ENCODE results near the gene NOTCH2.

Gene NOTCH2

GRCh38 chr1:119903443-119903835 lies 166.0 kb downstream of the NOTCH2 start:
- Histone ChIP-seq H3K36me3 (ENCODE audit: insufficient read depth, low read length) (no peaks in the 10 kb centered on the region), H3K4me1 (ENCODE audit: insufficient read depth, low read length) (no peaks in the 10 kb centered on the region), H3K9me3 (ENCODE audit: control insufficient read depth, insufficient read depth, low read length) (no peaks in the 10 kb centered on the region), H3K9ac (ENCODE audit: low read depth, low read length) (no peak overlapping the region)

- Histone ChIP-seq H3K4me1 (ENCODE audit: insufficient read depth, low read length) (no peaks in the 10 kb centered on the region), H3K36me3 (ENCODE audit: insufficient read depth, low read length) (no peaks in the 10 kb centered on the region), H3K9ac (ENCODE audit: low read depth, low read length) (no peak overlapping the region), H3K9me3 (ENCODE audit: control insufficient read depth, insufficient read depth, low read length) (no peaks in the 10 kb centered on the region)
Observed at GRCh38 chr1:119902775-119903442, 166.6 kb downstream of the NOTCH2 start.

GRCh38 chr1:119898981-119899720 lies 170.3 kb downstream of the NOTCH2 start:
- no peaks in the 10 kb centered on the region for H3K9me3 ChIP-seq (ENCODE audit: control insufficient read depth, insufficient read depth, low read length)
- H3K9ac ChIP-seq (ENCODE audit: low read depth, low read length), result no peak overlapping the region
- H3K36me3 ChIP-seq (ENCODE audit: insufficient read depth, low read length), result no peaks in the 10 kb centered on the region
- no peaks in the 10 kb centered on the region for H3K4me1 ChIP-seq (ENCODE audit: insufficient read depth, low read length)

- no peaks in the 10 kb centered on the region for H3K9me3 ChIP-seq (ENCODE audit: control insufficient read depth, insufficient read depth, low read length)
- no peak overlapping the region for H3K9ac ChIP-seq (ENCODE audit: low read depth, low read length)
- H3K36me3 ChIP-seq (ENCODE audit: insufficient read depth, low read length), result no peaks in the 10 kb centered on the region
- H3K4me1 ChIP-seq (ENCODE audit: insufficient read depth, low read length), result no peaks in the 10 kb centered on the region
Observed at GRCh38 chr1:119898530-119898929, 170.9 kb downstream of the NOTCH2 start.

GRCh38 chr1:119896303-119896702 lies 173.2 kb downstream of the NOTCH2 start, which contains the start of gene ADAM30:
Gene ADAM30, minus strand, starts transcription at chr1:119896515. Its CDS starts 179 bp downstream, at chr1:119896336.
- no peaks in the 10 kb centered on the region for H3K9me3 ChIP-seq (ENCODE audit: control insufficient read depth, insufficient read depth, low read length)
- H3K9ac ChIP-seq (ENCODE audit: low read depth, low read length), result no peak within 1 kb of the TSS
- H3K36me3 ChIP-seq (ENCODE audit: insufficient read depth, low read length), result no peaks in the 10 kb centered on the region
- H3K4me1 ChIP-seq (ENCODE audit: insufficient read depth, low read length), result no peaks in the 10 kb centered on the region

- H3K9me3 ChIP-seq (ENCODE audit: control insufficient read depth, insufficient read depth, low read length), result no peaks in the 10 kb centered on the region
- no peak overlapping the region for H3K9ac ChIP-seq (ENCODE audit: low read depth, low read length)
- H3K4me1 ChIP-seq (ENCODE audit: insufficient read depth, low read length), result no peaks in the 10 kb centered on the region
- H3K36me3 ChIP-seq (ENCODE audit: insufficient read depth, low read length), result no peaks in the 10 kb centered on the region
Observed at GRCh38 chr1:119895102-119895501, 174.4 kb downstream of the NOTCH2 start.

GRCh38 chr1:119893827-119894700 lies 175.4 kb downstream of the NOTCH2 start:
- Histone ChIP-seq H3K9ac (ENCODE audit: low read depth, low read length) (no peak overlapping the region), H3K4me1 (ENCODE audit: insufficient read depth, low read length) (no peaks in the 10 kb centered on the region), H3K36me3 (ENCODE audit: insufficient read depth, low read length) (no peaks in the 10 kb centered on the region), H3K9me3 (ENCODE audit: control insufficient read depth, insufficient read depth, low read length) (no peaks in the 10 kb centered on the region)

GRCh38 chr1:119893238-119893791 lies 176.1 kb downstream of the NOTCH2 start:
- Histone ChIP-seq H3K36me3 (ENCODE audit: insufficient read depth, low read length) (no peaks in the 10 kb centered on the region), H3K4me1 (ENCODE audit: insufficient read depth, low read length) (no peaks in the 10 kb centered on the region), H3K9ac (ENCODE audit: low read depth, low read length) (no peak overlapping the region), H3K9me3 (ENCODE audit: control insufficient read depth, insufficient read depth, low read length) (no peaks in the 10 kb centered on the region)

GRCh38 chr1:119891386-119891785 lies 178.1 kb downstream of the NOTCH2 start:
- no peak overlapping the region for H3K9ac ChIP-seq (ENCODE audit: low read depth, low read length)
- H3K36me3 ChIP-seq (ENCODE audit: insufficient read depth, low read length), result no peaks in the 10 kb centered on the region
- H3K9me3 ChIP-seq (ENCODE audit: control insufficient read depth, insufficient read depth, low read length), result no peaks in the 10 kb centered on the region
- no peaks in the 10 kb centered on the region for H3K4me1 ChIP-seq (ENCODE audit: insufficient read depth, low read length)

GRCh38 chr1:119888476-119888875 lies 181.0 kb downstream of the NOTCH2 start:
- no peaks in the 10 kb centered on the region for H3K36me3 ChIP-seq (ENCODE audit: insufficient read depth, low read length)
- no peaks in the 10 kb centered on the region for H3K9me3 ChIP-seq (ENCODE audit: control insufficient read depth, insufficient read depth, low read length)
- H3K4me1 ChIP-seq (ENCODE audit: insufficient read depth, low read length), result no peaks in the 10 kb centered on the region
- H3K9ac ChIP-seq (ENCODE audit: low read depth, low read length), result no peak overlapping the region

GRCh38 chr1:119887427-119887826 lies 182.0 kb downstream of the NOTCH2 start:
- Histone ChIP-seq H3K4me1 (ENCODE audit: insufficient read depth, low read length) (no peaks in the 10 kb centered on the region), H3K36me3 (ENCODE audit: insufficient read depth, low read length) (no peaks in the 10 kb centered on the region), H3K9me3 (ENCODE audit: control insufficient read depth, insufficient read depth, low read length) (no peaks in the 10 kb centered on the region), H3K9ac (ENCODE audit: low read depth, low read length) (no peak overlapping the region)

GRCh38 chr1:119885903-119886783 lies 183.3 kb downstream of the NOTCH2 start:
- Histone ChIP-seq H3K4me1 (ENCODE audit: insufficient read depth, low read length) (no peaks in the 10 kb centered on the region), H3K36me3 (ENCODE audit: insufficient read depth, low read length) (no peaks in the 10 kb centered on the region), H3K9me3 (ENCODE audit: control insufficient read depth, insufficient read depth, low read length) (no peaks in the 10 kb centered on the region), H3K9ac (ENCODE audit: low read depth, low read length) (no peak overlapping the region)

- Histone ChIP-seq H3K9ac (ENCODE audit: low read depth, low read length) (no peak overlapping the region), H3K4me1 (ENCODE audit: insufficient read depth, low read length) (no peaks in the 10 kb centered on the region), H3K9me3 (ENCODE audit: control insufficient read depth, insufficient read depth, low read length) (no peaks in the 10 kb centered on the region), H3K36me3 (ENCODE audit: insufficient read depth, low read length) (no peaks in the 10 kb centered on the region)
Observed at GRCh38 chr1:119884711-119885110, 184.8 kb downstream of the NOTCH2 start.

Data from ES-I3 (cell line).